D721Med (cell line): ENCODE data around the gene STARD10.

Experiments
- DNase-seq: peaks from one replicate; pipeline ENCODE4 v3.0.0; 2011; ENCODE audit warnings: low spot score; ENCODE audit not compliant: insufficient read length
- FAIRE-seq: peaks from 2 replicates; lab custom pipeline; 2011; peaks lifted over from hg19 to GRCh38; lab: Jason Lieb, UNC
- TF ChIP-seq, protein P1 (sequence below): IDR thresholded peaks from 2 replicates; pipeline ENCODE4 v1.5.1; 2012; ENCODE audit warnings: mild to moderate bottlenecking, control low read depth; ENCODE audit not compliant: insufficient read depth; ENCODE audit errors: missing control alignments

Gene STARD10

DNA sequence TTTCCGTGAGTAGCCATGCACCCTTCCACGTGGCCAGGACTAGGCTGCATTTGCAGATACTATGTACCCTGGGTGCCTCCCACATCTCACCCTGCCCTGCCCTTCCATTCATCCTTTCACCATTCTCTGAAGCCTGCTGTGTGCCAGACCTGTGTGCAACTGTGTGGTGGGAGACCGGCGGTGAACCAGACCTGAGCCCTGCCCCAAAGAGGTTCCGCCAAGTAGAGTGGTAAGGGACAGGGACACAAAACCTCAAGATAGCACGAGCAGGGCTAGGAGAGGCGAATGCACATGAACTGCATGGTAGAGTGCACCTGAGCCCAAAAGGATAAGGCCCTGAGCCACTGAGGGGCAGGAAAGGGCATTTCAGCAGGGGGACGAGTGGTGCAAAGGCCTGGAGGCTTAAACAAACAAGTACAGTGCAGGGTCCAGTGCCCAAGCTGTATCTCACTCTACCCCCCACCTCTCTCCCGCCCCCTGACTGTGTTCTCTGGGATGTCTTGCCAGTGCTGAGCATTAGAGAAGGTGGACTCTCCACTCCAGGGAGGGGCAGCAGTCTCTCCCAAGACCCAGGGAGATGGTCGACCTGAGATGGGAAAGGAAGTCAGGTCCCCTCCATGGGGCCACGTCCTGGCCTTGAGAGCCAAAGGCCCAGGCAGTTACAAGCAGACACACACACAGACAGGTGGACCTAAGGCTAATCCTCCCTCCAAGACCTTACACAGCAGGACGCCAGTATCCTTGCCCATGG, 27.5 kb downstream of the STARD10 start:
- DNase-seq (no peak), FAIRE-seq (no peak)
- TF ChIP-seq, protein P1, sequence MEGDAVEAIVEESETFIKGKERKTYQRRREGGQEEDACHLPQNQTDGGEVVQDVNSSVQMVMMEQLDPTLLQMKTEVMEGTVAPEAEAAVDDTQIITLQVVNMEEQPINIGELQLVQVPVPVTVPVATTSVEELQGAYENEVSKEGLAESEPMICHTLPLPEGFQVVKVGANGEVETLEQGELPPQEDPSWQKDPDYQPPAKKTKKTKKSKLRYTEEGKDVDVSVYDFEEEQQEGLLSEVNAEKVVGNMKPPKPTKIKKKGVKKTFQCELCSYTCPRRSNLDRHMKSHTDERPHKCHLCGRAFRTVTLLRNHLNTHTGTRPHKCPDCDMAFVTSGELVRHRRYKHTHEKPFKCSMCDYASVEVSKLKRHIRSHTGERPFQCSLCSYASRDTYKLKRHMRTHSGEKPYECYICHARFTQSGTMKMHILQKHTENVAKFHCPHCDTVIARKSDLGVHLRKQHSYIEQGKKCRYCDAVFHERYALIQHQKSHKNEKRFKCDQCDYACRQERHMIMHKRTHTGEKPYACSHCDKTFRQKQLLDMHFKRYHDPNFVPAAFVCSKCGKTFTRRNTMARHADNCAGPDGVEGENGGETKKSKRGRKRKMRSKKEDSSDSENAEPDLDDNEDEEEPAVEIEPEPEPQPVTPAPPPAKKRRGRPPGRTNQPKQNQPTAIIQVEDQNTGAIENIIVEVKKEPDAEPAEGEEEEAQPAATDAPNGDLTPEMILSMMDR, result no peak

DNA sequence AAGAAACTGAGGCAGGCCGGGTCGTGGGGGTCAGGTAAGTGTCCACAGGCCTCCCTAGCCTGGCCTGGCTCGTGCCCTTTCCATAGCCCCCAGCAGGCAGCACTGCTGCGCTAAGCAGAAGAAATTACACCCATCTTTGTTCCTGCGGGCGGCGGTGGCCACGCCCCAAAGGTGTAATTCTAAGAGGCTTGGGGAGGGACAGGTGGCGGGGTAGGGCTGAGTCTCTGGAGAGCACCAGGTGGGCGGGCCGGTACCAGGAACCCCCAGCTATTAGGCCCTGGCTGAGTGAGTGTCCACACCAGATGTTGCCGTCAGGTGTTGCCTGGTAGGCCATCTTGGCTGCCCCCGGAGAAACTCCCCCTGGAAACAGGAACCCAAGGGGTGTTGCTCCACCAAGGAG, 29.3 kb downstream of the STARD10 start:
- no peak for FAIRE-seq
- TF ChIP-seq, protein P1, result no peak
- no peak for DNase-seq

DNA sequence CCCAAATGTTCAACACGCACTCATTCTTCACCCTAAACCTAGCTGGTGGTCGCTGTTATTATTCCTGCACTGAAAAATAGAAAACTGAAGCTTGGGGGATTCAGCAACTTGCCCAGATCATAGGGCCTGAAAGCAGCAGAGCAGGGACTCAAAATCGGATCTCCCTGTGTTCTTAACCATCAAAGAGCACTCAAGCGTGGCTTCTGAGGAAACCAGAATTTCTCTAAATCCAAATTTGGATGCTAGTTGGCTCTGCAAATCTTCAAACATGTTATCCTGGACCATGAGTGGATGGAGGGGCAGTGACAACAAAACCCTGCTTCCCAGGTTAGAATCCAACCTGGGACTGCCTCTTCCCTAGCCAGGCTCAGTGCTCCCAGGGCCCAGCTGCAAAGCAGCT, 30.0 kb downstream of the STARD10 start:
- FAIRE-seq (no peak), DNase-seq (no peak)
- TF ChIP-seq, protein P1, result no peak

- TF ChIP-seq, protein P1, result no peak
- DNase-seq (no peak), FAIRE-seq (no peak)
Measured at GRCh38 chr11:72762641-72763304, 31.1 kb downstream of the STARD10 start.

GRCh38 chr11:72760539-72761405, 33.1 kb downstream of the STARD10 start:
- DNase-seq, result no peak
- TF ChIP-seq, protein P1, result no peak
- no peak for FAIRE-seq

- no peak for FAIRE-seq
- TF ChIP-seq, protein P1, result no peak
- no peak for DNase-seq
Measured at GRCh38 chr11:72759468-72759985, 34.3 kb downstream of the STARD10 start.
